ENCODE data around the gene SEZ6L2.

Gene SEZ6L2

GRCh38 chr16:29925781-29926710, 26.7 kb upstream of the SEZ6L2 start, which contains the start of gene KCTD13:
TSS of gene KCTD13 (minus strand) at chr16:29926226. CDS start at chr16:29926033, 193 bp downstream.
- Histone ChIP-seq H3K27me3 (no peaks in the 10 kb centered on the region), H3K4me1 (peaks cover 28 to 38% (median 33%) of the 10 kb centered on the region in 10 experiments), H4K20me1 (peaks cover 9 to 44% (median 21%) of the 10 kb centered on the region in 11 experiments; a peak in 14 of 22 replicates), H3K4me3 (peak within 1 kb of the TSS; percentile 78 to 100 (median 96)), H3K9me3 (replicated peaks in 1 of 11) (no peaks in the 10 kb centered on the region), H3K27ac (peak within 1 kb of the TSS; percentile 11 to 91 (median 84); a peak in 21 of 22 replicates), H3K36me3 (peaks cover 25 to 32% (median 28%) of the 10 kb centered on the region in 11 experiments), H3K9ac (peak within 1 kb of the TSS; percentile 79 to 92 (median 90)), H3K4me2 (peak within 1 kb of the TSS; percentile 89 to 100 (median 98))
- no peak for TF ChIP-seq Cebpa-rat (IDR thresholded peaks at IDR 0.05)

- peak overlapping the region; percentile 79 to 92 (median 90) for H3K9ac ChIP-seq
- no peaks in the 10 kb centered on the region for H3K27me3 ChIP-seq
- H3K4me3 ChIP-seq: peak overlapping the region; percentile 78 to 100 (median 96)
- H3K36me3 ChIP-seq: peaks cover 33 to 41% (median 36%) of the 10 kb centered on the region in 11 experiments
- no peak for TF ChIP-seq Cebpa-rat (IDR thresholded peaks at IDR 0.05)
- peaks cover 28 to 38% (median 33%) of the 10 kb centered on the region in 10 experiments for H3K4me1 ChIP-seq
- H3K4me2 ChIP-seq: peak overlapping the region; percentile 89 to 100 (median 98)
- no peaks in the 10 kb centered on the region for H3K9me3 ChIP-seq (replicated peaks in 1 of 11)
- H4K20me1 ChIP-seq: peaks cover 9 to 53% (median 24%) of the 10 kb centered on the region in 11 experiments; a peak in 14 of 22 replicates
- peak overlapping the region; percentile 11 to 91 (median 84); a peak in 21 of 22 replicates for H3K27ac ChIP-seq
Observed at GRCh38 chr16:29925105-29925756, 25.9 kb upstream of the SEZ6L2 start.

- H3K9me3 ChIP-seq (replicated peaks in 1 of 11): no peaks in the 10 kb centered on the region
- no peak overlapping the region for H3K4me2 ChIP-seq
- peaks cover 27 to 35% (median 30%) of the 10 kb centered on the region in 10 experiments for H3K4me1 ChIP-seq
- H3K27ac ChIP-seq: no peak overlapping the region
- H3K9ac ChIP-seq: peak overlapping the region in 4 of 11 experiments; percentile 4 to 43 (median 21); a peak in 3 of 22 replicates
- no peak overlapping the region for H3K4me3 ChIP-seq
- H3K27me3 ChIP-seq: no peaks in the 10 kb centered on the region
- peaks cover 9 to 55% (median 24%) of the 10 kb centered on the region in 11 experiments; a peak in 14 of 22 replicates for H4K20me1 ChIP-seq
- peaks cover 54 to 61% (median 57%) of the 10 kb centered on the region in 11 experiments for H3K36me3 ChIP-seq
- TF ChIP-seq Cebpa-rat (IDR thresholded peaks at IDR 0.05): no peak
Observed at GRCh38 chr16:29922986-29923501, 23.7 kb upstream of the SEZ6L2 start.

GRCh38 chr16:29922326-29922725, 23.0 kb upstream of the SEZ6L2 start:
- peaks cover 9 to 63% (median 24%) of the 10 kb centered on the region in 11 experiments; a peak in 14 of 22 replicates for H4K20me1 ChIP-seq
- TF ChIP-seq Cebpa-rat (IDR thresholded peaks at IDR 0.05): no peak
- peaks cover 60 to 68% (median 64%) of the 10 kb centered on the region in 11 experiments for H3K36me3 ChIP-seq
- H3K4me1 ChIP-seq: peaks cover 20 to 28% (median 23%) of the 10 kb centered on the region in 10 experiments
- H3K27ac ChIP-seq: no peak overlapping the region
- no peaks in the 10 kb centered on the region for H3K9me3 ChIP-seq (replicated peaks in 1 of 11)
- no peak overlapping the region for H3K4me3 ChIP-seq
- H3K9ac ChIP-seq: peak overlapping the region in 3 of 11 experiments; percentile 4 to 43 (median 19); a peak in 4 of 22 replicates
- H3K4me2 ChIP-seq: no peak overlapping the region
- no peaks in the 10 kb centered on the region for H3K27me3 ChIP-seq

- Histone ChIP-seq H3K4me1 (peaks cover 10 to 19% (median 13%) of the 10 kb centered on the region in 10 experiments), H3K4me3 (no peak overlapping the region), H3K27me3 (no peaks in the 10 kb centered on the region), H4K20me1 (peaks cover 9 to 70% (median 33%) of the 10 kb centered on the region in 11 experiments; a peak in 15 of 22 replicates), H3K36me3 (peaks cover 69 to 80% (median 78%) of the 10 kb centered on the region in 11 experiments), H3K9ac (0 out of 22 replicates have a peak overlapping the region, but pooled peaks of 1 of the 11 experiments have one; percentile 29), H3K4me2 (no peak overlapping the region), H3K27ac (no peak overlapping the region), H3K9me3 (replicated peaks in 1 of 11) (no peaks in the 10 kb centered on the region)
- TF ChIP-seq Cebpa-rat (IDR thresholded peaks at IDR 0.05): no peak
Observed at GRCh38 chr16:29921034-29921385, 21.7 kb upstream of the SEZ6L2 start.

- TF ChIP-seq Cebpa-rat (IDR thresholded peaks at IDR 0.05): no peak
- Histone ChIP-seq H3K36me3 (peaks cover 69 to 85% (median 81%) of the 10 kb centered on the region in 11 experiments), H3K27ac (no peak overlapping the region)
Observed at GRCh38 chr16:29920288-29921033, 21.1 kb upstream of the SEZ6L2 start.

GRCh38 chr16:29916979-29917378, 17.6 kb upstream of the SEZ6L2 start:
- H3K4me2 ChIP-seq: no peak overlapping the region
- H3K27ac ChIP-seq: no peak overlapping the region
- H3K4me1 ChIP-seq: no peaks in the 10 kb centered on the region
- H3K27me3 ChIP-seq: no peaks in the 10 kb centered on the region
- peaks cover 0 to 39% (median 20%) of the 10 kb centered on the region in 11 experiments; a peak in 13 of 22 replicates for H4K20me1 ChIP-seq
- no peak overlapping the region for H3K9ac ChIP-seq
- peaks cover 73 to 95% (median 85%) of the 10 kb centered on the region in 11 experiments for H3K36me3 ChIP-seq
- H3K4me3 ChIP-seq: no peak overlapping the region
- no peak for TF ChIP-seq Cebpa-rat (IDR thresholded peaks at IDR 0.05)
- no peaks in the 10 kb centered on the region for H3K9me3 ChIP-seq (replicated peaks in 1 of 11)

More at GRCh38 chr16:29920288-29921033, 21.1 kb upstream of the SEZ6L2 start:
- H4K20me1 ChIP-seq: peaks cover 9 to 69% (median 33%) of the 10 kb centered on the region in 11 experiments; a peak in 15 of 22 replicates
- H3K4me3 ChIP-seq: no peak overlapping the region
- H3K4me2 ChIP-seq: no peak overlapping the region
- peaks cover 10 to 19% (median 13%) of the 10 kb centered on the region in 10 experiments for H3K4me1 ChIP-seq
- no peaks in the 10 kb centered on the region for H3K9me3 ChIP-seq (replicated peaks in 1 of 11)
- H3K27me3 ChIP-seq: no peaks in the 10 kb centered on the region
- no peak overlapping the region for H3K9ac ChIP-seq

Measured in BLaER1 treated with 17β-estradiol and CSF1 and Interleukin-3, amounts not matched to agents 10 nM and 100 nM (cell line).